22Rv1 (cell line): ENCODE measurements around the gene SRSF5.
A peak's percentile ranks its signal among the peaks of the same experiment; 100 is the strongest.
"Not testable (repeated sequence)": the region's sequence is repeated elsewhere in the genome, so short reads cannot be mapped to it uniquely, and the experiment has no call there.

Experiments
- H3K27ac ChIP-seq: fragments of 450-650 bp; 2 replicates; pipeline ENCODE4 v1.5.1; 2017
- CTCF ChIP-seq: fragments of 450-650 bp; IDR thresholded peaks from 2 replicates; pipeline ENCODE4 v1.5.1; 2017; ENCODE audit warnings: mild to moderate bottlenecking
- ZFX ChIP-seq: fragments of 450-650 bp; IDR thresholded peaks from 2 replicates; pipeline ENCODE4 v1.6.1; 2017; ENCODE audit warnings: antibody characterized with exemption, borderline replicate concordance

SRSF5 gene

GRCh38 chr14:69811868-69812252, 44.9 kb downstream of the SRSF5 start:
- H3K27ac ChIP-seq = no peak overlapping the region
- TF ChIP-seq ZFX (no peak), CTCF (no peak)

GRCh38 chr14:69812711-69813110, 45.8 kb downstream of the SRSF5 start:
- TF ChIP-seq ZFX = no peak
- TF ChIP-seq CTCF = peak; percentile 63
- no peak overlapping the region for H3K27ac ChIP-seq

GRCh38 chr14:69813346-69813745, 46.4 kb downstream of the SRSF5 start:
- not testable (repeated sequence) for H3K27ac ChIP-seq

DNA sequence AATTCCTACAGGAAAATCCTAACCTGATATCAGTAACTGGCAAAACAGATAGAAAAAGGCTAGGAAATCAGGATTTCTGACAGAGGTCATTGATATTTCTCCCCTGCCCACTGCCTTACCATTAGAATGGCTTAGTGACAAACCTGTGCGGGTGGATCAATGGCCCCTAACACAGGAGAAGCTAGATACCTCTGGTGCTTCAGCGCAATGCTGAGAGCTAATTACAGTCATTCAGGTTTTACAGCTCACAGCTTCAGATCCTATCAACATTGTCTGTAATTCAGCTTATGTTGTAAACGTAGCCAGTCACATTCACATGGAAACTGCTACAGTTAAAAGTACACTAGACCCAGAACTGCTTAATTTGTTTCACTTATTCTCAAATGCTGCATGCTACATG, 47.5 kb downstream of the SRSF5 start:
- no peak for TF ChIP-seq ZFX
- TF ChIP-seq CTCF = no peak
- no peak overlapping the region for H3K27ac ChIP-seq

- no peak overlapping the region for H3K27ac ChIP-seq
- TF ChIP-seq ZFX (no peak), CTCF (no peak)
Measured at GRCh38 chr14:69815556-69815955, 48.6 kb downstream of the SRSF5 start.

- TF ChIP-seq CTCF (no peak), ZFX (no peak)
- H3K27ac ChIP-seq = no peak overlapping the region
Measured at GRCh38 chr14:69816216-69816615, 49.3 kb downstream of the SRSF5 start.

DNA sequence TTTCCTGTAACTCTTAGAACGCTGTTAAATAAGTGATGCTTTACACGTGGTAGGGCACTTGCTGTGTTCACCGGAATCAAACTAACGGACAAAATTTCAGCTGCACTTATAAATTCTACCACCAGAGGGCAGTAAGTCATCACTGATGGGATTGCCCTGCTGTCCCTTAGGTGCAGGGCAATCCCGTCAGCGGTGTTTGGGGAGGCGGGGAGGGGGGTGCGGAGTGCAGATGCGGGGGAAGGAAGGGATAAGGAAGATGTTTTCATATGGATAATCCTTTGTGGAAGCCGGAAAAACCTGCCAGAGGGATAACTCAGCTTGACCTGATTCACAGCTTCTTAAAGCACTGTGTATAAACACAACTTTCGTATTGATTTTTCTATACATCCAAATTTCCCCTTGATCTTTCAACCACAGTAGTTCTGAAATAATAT, 51.8 kb downstream of the SRSF5 start:
- no peak overlapping the region for H3K27ac ChIP-seq
- TF ChIP-seq CTCF (peak; percentile 84), ZFX (no peak)

GRCh38 chr14:69819607-69820006, 52.7 kb downstream of the SRSF5 start:
- H3K27ac ChIP-seq = no peak overlapping the region
- TF ChIP-seq CTCF (no peak), ZFX (no peak)
